GM18498 (cell line): ENCODE results near the gene WDR62.
"Not testable (repeated sequence)": the region's sequence is repeated elsewhere in the genome, so short reads cannot be mapped to it uniquely, and the experiment has no call there.

ENCODE experiments used
- ATAC-seq: cut with Tn5 transposase; IDR thresholded peaks from one replicate; pipeline ENCODE4 v1.9.1; 2021; ENCODE audit warnings: mild to moderate bottlenecking, moderate library complexity; ENCODE audit not compliant: unreplicated experiment

The WDR62 gene

GRCh38 chr19:36032251-36033104, 22.2 kb upstream of the WDR62 start, which contains the start of gene CLIP3:
CLIP3 (minus strand) TSS chr19:36032873; CDS start chr19:36032357, 516 bp downstream.
- no peak for ATAC-seq

- no peak for ATAC-seq
These were observed 14.2 kb upstream of the WDR62 start for GRCh38 chr19:36040495-36040894.

GRCh38 chr19:36041092-36041491, 13.6 kb upstream of the WDR62 start:
- not testable (repeated sequence) for ATAC-seq

GRCh38 chr19:36041831-36042230, 12.9 kb upstream of the WDR62 start:
- no peak for ATAC-seq

GRCh38 chr19:36043952-36044351, 10.7 kb upstream of the WDR62 start:
- no peak for ATAC-seq

- ATAC-seq: no peak
These were observed 8.2 kb upstream of the WDR62 start for GRCh38 chr19:36046443-36047050.

GRCh38 chr19:36047835-36048234, 6.9 kb upstream of the WDR62 start:
- no peak for ATAC-seq

- no peak for ATAC-seq
These were observed 5.5 kb upstream of the WDR62 start for GRCh38 chr19:36049080-36049698.

GRCh38 chr19:36051236-36051635, 3.5 kb upstream of the WDR62 start:
- ATAC-seq: no peak

- no peak for ATAC-seq
These were observed 3.1 kb upstream of the WDR62 start for GRCh38 chr19:36051637-36052036.

- ATAC-seq: peak; percentile 81
These were observed 471 bp upstream of the WDR62 start, which contains the start of gene THAP8 for GRCh38 chr19:36054119-36054732. THAP8 (minus strand) TSS chr19:36054285; CDS start chr19:36054217, 68 bp downstream.

- ATAC-seq: no peak
These were observed 3.9 kb downstream of the WDR62 start for GRCh38 chr19:36058481-36059179.

GRCh38 chr19:36059180-36059910, 4.6 kb downstream of the WDR62 start:
- no peak for ATAC-seq

GRCh38 chr19:36060430-36060829, 5.7 kb downstream of the WDR62 start:
- no peak for ATAC-seq

- no peak for ATAC-seq
These were observed 6.7 kb downstream of the WDR62 start for GRCh38 chr19:36061367-36061766.

- ATAC-seq: no peak
These were observed 10.1 kb downstream of the WDR62 start for GRCh38 chr19:36064826-36065225.

GRCh38 chr19:36067681-36068080, 13.0 kb downstream of the WDR62 start:
- no peak for ATAC-seq

GRCh38 chr19:36068810-36069499, 14.3 kb downstream of the WDR62 start:
- ATAC-seq: not testable (repeated sequence)

- no peak for ATAC-seq
These were observed 17.4 kb downstream of the WDR62 start for GRCh38 chr19:36072081-36072480.
